ENCODE results near the gene GLT8D2.

GRCh38 chr12:103966736-103967135 lies 83.3 kb downstream of the GLT8D2 start:
- TF ChIP-seq CTCF (conservative IDR thresholded peaks at IDR 0.05) (no peak), ZFX (IDR thresholded peaks at IDR 0.05) (no peak)
